Osteocyte (in vitro differentiated cells): ENCODE data around the gene LCLAT1. TPM values are rescaled to one million over a fixed set of nuclear protein-coding genes. Genes with fewer than 3 reads are reported as not detected.

Experiments
- DNase-seq: peaks from one replicate; pipeline ENCODE4 v3.0.0; 2021; ENCODE audit warnings: mixed read lengths; ENCODE audit not compliant: unreplicated experiment; ENCODE audit errors: extremely low spot score
- H3K27ac Mint-ChIP-seq: one replicate; pipeline ENCODE4 v1.8.0; 2021; ENCODE audit warnings: mild to moderate bottlenecking, mixed read lengths; ENCODE audit not compliant: unreplicated experiment
- H3K27me3 Mint-ChIP-seq: one replicate; pipeline ENCODE4 v1.8.0; 2021; ENCODE audit warnings: mixed read lengths; ENCODE audit not compliant: unreplicated experiment
- H3K36me3 Mint-ChIP-seq: one replicate; pipeline ENCODE4 v1.8.0; 2021; ENCODE audit warnings: mixed read lengths; ENCODE audit not compliant: unreplicated experiment
- H3K4me1 Mint-ChIP-seq: one replicate; pipeline ENCODE4 v1.8.0; 2021; ENCODE audit warnings: mixed read lengths; ENCODE audit not compliant: unreplicated experiment
- H3K4me3 Mint-ChIP-seq: one replicate; pipeline ENCODE4 v1.8.0; 2021; ENCODE audit warnings: mild to moderate bottlenecking, moderate library complexity, mixed read lengths; ENCODE audit not compliant: unreplicated experiment
- H3K9me3 Mint-ChIP-seq: one replicate; pipeline ENCODE4 v1.8.0; 2021; ENCODE audit warnings: mixed read lengths; ENCODE audit not compliant: unreplicated experiment
- total RNA-seq: library from RNA; stranded (reverse); gene quantifications from 2 replicates; pipeline ENCODE4 v1.2.1, GENCODE V29; 2021
- TF ChIP-seq, protein P1 (sequence below): fragments of 200-600 bp; sonication (generic); IDR thresholded peaks from 2 replicates; pipeline ENCODE4 v1.5.0; 2021; ENCODE audit warnings: antibody characterized with exemption, mild to moderate bottlenecking, moderate library complexity

LCLAT1 gene
- total RNA-seq, 1 donor from 2014 or later, result 13.6 TPM

GRCh38 chr2:30410217-30410616, 36.8 kb upstream of the LCLAT1 start:
- no peak for DNase-seq
- Mint-ChIP-seq H3K27me3 (peaks cover 5% of the 10 kb centered on the region), H3K4me3 (no peak overlapping the region), H3K4me1 (peaks cover 36% of the 10 kb centered on the region), H3K27ac (no peak overlapping the region), H3K9me3 (no peaks in the 10 kb centered on the region), H3K36me3 (no peaks in the 10 kb centered on the region)
- TF ChIP-seq, protein P1, sequence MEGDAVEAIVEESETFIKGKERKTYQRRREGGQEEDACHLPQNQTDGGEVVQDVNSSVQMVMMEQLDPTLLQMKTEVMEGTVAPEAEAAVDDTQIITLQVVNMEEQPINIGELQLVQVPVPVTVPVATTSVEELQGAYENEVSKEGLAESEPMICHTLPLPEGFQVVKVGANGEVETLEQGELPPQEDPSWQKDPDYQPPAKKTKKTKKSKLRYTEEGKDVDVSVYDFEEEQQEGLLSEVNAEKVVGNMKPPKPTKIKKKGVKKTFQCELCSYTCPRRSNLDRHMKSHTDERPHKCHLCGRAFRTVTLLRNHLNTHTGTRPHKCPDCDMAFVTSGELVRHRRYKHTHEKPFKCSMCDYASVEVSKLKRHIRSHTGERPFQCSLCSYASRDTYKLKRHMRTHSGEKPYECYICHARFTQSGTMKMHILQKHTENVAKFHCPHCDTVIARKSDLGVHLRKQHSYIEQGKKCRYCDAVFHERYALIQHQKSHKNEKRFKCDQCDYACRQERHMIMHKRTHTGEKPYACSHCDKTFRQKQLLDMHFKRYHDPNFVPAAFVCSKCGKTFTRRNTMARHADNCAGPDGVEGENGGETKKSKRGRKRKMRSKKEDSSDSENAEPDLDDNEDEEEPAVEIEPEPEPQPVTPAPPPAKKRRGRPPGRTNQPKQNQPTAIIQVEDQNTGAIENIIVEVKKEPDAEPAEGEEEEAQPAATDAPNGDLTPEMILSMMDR, result no peak

DNA sequence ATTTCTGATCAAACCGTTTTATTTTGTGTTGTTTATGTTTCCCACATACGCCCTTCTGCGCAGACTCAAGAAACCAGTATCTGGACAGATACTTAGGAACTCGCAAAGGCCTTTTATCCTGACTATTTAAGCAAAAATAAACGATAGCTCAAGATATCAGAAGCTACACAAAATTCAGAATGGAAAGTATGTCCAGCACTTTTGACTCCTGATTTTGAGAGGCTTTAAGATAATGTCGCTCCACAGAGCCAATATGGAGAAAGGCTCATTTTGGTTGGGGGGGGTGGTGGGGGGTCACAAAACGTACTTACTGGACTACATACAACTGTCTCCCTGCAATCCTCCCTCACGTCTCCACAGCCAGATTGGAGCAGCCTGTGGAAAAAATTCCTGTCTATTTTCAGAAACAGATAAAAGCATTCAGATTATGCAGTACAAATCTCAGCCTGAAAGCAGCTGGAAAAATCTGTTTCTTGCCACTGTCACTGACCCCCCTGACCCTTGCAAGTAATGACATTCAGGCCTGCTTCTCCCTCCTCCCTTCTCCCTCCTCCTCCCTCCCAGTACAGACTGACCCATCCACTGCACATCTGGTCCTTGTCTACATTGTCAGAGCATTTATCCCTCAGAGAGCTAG, 34.9 kb upstream of the LCLAT1 start:
- no peak for DNase-seq
- Mint-ChIP-seq H3K36me3 (no peaks in the 10 kb centered on the region), H3K9me3 (no peaks in the 10 kb centered on the region), H3K27ac (peak overlapping the region; percentile 31), H3K4me3 (no peak overlapping the region), H3K27me3 (no peaks in the 10 kb centered on the region), H3K4me1 (peaks cover 40% of the 10 kb centered on the region)
- TF ChIP-seq, protein P1, result no peak

DNA sequence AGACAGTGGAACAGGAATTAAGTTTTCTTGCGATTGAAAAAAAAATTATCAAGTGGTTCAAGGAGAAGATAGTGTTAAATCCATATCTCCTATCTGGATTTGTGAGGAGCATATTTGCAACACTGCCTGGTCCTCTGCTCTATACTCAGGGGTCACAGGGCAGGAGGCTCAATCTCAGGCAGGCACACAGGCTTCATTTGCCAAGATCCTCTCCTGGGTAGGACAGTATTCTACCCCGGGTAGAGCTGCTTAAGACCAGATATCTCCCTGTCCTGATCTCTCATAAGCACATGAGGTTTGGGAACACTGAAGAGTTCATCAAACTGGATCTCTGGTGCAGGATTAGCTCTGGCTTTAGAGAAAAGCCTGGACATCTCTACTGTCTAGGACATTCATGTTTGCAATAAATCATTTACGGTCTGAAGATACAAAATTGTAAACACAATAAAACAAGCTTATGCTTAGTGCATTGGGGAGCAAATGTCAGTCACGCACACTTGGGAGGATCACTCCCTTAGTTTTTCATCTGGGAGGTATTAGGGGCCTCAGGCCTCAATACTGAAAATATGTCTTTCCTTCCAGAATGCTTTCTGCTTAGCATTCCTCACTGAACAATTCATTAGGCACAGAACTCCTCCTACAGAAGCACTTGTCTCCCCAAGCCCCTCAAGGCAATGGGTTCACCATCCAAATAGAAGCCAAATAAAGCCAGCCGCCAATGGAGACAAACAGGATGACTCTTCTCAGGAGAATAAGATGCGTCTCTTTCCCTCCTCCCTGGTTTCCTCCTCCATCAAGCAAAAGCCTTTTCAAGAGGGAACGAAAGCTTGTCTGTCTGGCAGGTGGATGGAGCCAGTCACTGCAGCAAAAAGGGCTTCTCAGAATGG, 34.1 kb upstream of the LCLAT1 start:
- TF ChIP-seq, protein P1, result no peak
- Mint-ChIP-seq H3K36me3 (no peaks in the 10 kb centered on the region), H3K9me3 (no peaks in the 10 kb centered on the region), H3K27me3 (no peaks in the 10 kb centered on the region), H3K4me3 (no peak overlapping the region), H3K4me1 (peaks cover 35% of the 10 kb centered on the region), H3K27ac (peak overlapping the region; percentile 31)
- DNase-seq, result no peak

DNA sequence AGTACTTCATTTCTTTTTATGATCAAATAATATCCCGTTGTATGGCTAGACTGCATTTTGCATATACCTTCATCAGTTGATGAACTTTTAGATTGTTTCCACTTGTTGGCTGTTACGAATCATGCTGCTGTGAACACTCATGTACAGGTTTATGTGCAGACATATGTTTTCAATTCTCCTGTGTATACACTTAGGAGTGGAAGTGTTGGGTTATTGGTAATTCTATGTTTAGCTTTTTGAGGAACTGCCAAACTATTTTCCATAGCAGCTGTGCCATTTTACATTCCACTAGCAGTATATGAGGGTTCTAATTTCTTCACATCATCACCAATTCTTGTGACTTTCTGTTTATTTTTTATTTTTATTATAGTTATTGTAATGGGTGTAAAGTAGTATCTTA, 32.1 kb upstream of the LCLAT1 start:
- Mint-ChIP-seq H3K4me1 (peaks cover 28% of the 10 kb centered on the region), H3K9me3 (no peaks in the 10 kb centered on the region), H3K36me3 (no peaks in the 10 kb centered on the region), H3K27ac (no peak overlapping the region), H3K27me3 (no peaks in the 10 kb centered on the region), H3K4me3 (no peak overlapping the region)
- TF ChIP-seq, protein P1, result no peak
- no peak for DNase-seq

DNA sequence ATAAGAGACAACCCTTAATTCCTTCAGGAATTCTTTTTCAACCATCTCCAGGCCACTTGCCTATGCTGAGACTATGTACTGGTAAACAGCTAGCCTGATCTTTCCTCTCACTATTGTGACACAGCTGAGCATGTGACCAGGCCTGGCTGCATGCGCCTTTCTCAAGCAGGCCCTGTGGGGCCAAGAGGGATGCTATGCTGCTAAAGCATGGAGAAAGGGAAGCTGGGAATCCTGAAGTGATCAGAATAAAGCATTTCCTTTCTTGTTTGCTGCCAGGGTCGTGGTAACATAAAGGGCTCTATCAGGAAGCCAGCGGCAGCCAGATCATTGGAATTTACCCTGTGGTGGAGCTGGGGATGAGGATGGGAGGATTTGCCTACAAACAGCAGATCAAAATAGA, 29.8 kb upstream of the LCLAT1 start:
- no peak for DNase-seq
- H3K9me3 Mint-ChIP-seq, result no peaks in the 10 kb centered on the region
- peaks cover 36% of the 10 kb centered on the region for H3K4me1 Mint-ChIP-seq
- TF ChIP-seq, protein P1, result no peak
- no peak overlapping the region for H3K4me3 Mint-ChIP-seq
- H3K36me3 Mint-ChIP-seq, result no peaks in the 10 kb centered on the region
- no peaks in the 10 kb centered on the region for H3K27me3 Mint-ChIP-seq
- H3K27ac Mint-ChIP-seq, result peak overlapping the region; percentile 48
